ENCODE measurements around the gene ATP6V0A4.

GRCh38 chr7:138801256-138801655 is 3.3 kb upstream of the ATP6V0A4 start:
- TF ChIP-seq CTCF (IDR thresholded peaks at IDR 0.05) (no peak), ZFX (IDR thresholded peaks at IDR 0.05; ENCODE audit: borderline replicate concordance) (no peak)

All from 22Rv1 (cell line).